ENCODE measurements around the gene PRAMEF8. TPM values are rescaled to one million over a fixed set of nuclear protein-coding genes. Genes with fewer than 3 reads are reported as not detected.
"Not testable (repeated sequence)": the region's sequence is repeated elsewhere in the genome, so short reads cannot be mapped to it uniquely, and the experiment has no call there.

The PRAMEF8 gene
- not detected for total RNA-seq

GRCh38 chr1:13285037-13285436 lies at the start of gene PRAMEF8:
TSS of gene PRAMEF8 (minus strand) at chr1:13285137. CDS start at chr1:13284091, 1,046 bp downstream.
- ATAC-seq; intact Hi-C loops (cut with DNase I); H3K27me3 ChIP-seq; H3K4me1 ChIP-seq; H3K36me3 ChIP-seq (replicated peaks in 1 of 2; ENCODE audit: insufficient read depth in 1 of 2, low read depth in 2 of 2); H3K9me3 ChIP-seq; DNase-seq; H3K27ac ChIP-seq; H3K4me3 ChIP-seq: not testable (repeated sequence)
- WGBS, 2 donors = no CpG with 5 or more reads among the region's 1 CpG

- ATAC-seq; H3K4me1 ChIP-seq; H3K27ac ChIP-seq; DNase-seq; H3K36me3 ChIP-seq (replicated peaks in 1 of 2; ENCODE audit: insufficient read depth in 1 of 2, low read depth in 2 of 2); intact Hi-C loops (cut with DNase I); H3K9me3 ChIP-seq; H3K4me3 ChIP-seq; H3K27me3 ChIP-seq: not testable (repeated sequence)
- 22 to 78% methylated on average over 2 to 4 of the region's 4 CpGs for WGBS, 2 donors
Observed at GRCh38 chr1:13315281-13315680, 30.3 kb upstream of the PRAMEF8 start, which contains the start of gene PRAMEF15. TSS of gene PRAMEF15 (plus strand) at chr1:13315581. CDS start at chr1:13318408, 2,827 bp downstream.

GRCh38 chr1:13303239-13303638 lies 18.3 kb upstream of the PRAMEF8 start, which contains the start of gene PRAMEF33:
TSS of gene PRAMEF33 (plus strand) at chr1:13303539. CDS start at chr1:13305955, 2,416 bp downstream.
- DNase-seq; H3K9me3 ChIP-seq; intact Hi-C loops (cut with DNase I); H3K27ac ChIP-seq; ATAC-seq; H3K4me3 ChIP-seq; H3K27me3 ChIP-seq; H3K4me1 ChIP-seq; H3K36me3 ChIP-seq (replicated peaks in 1 of 2; ENCODE audit: insufficient read depth in 1 of 2, low read depth in 2 of 2): not testable (repeated sequence)
- no CpG with 5 or more reads among the region's 1 CpG for WGBS, 2 donors

GRCh38 chr1:13302197-13302596 lies 17.3 kb upstream of the PRAMEF8 start:
- DNase-seq; H3K4me1 ChIP-seq; H3K9me3 ChIP-seq; H3K36me3 ChIP-seq (replicated peaks in 1 of 2; ENCODE audit: insufficient read depth in 1 of 2, low read depth in 2 of 2); intact Hi-C loops (cut with DNase I); H3K4me3 ChIP-seq; H3K27me3 ChIP-seq; ATAC-seq; H3K27ac ChIP-seq: not testable (repeated sequence)

GRCh38 chr1:13298699-13299098 lies 13.8 kb upstream of the PRAMEF8 start:
- H3K36me3 ChIP-seq (replicated peaks in 1 of 2; ENCODE audit: insufficient read depth in 1 of 2, low read depth in 2 of 2); ATAC-seq; DNase-seq; H3K27ac ChIP-seq; H3K27me3 ChIP-seq; intact Hi-C loops (cut with DNase I); H3K4me1 ChIP-seq; H3K9me3 ChIP-seq; H3K4me3 ChIP-seq: not testable (repeated sequence)
- 60% methylated on average over 1 of the region's 27 CpGs; no CpG with 5 or more reads in 1 of the 2 donors for whole genome bisulfite sequencing, 2 donors

GRCh38 chr1:13297216-13297931 lies 12.4 kb upstream of the PRAMEF8 start:
- WGBS, 2 donors = 80 to 81% methylated on average over 1 to 2 of the region's 5 CpGs
- DNase-seq; H3K4me3 ChIP-seq; H3K27ac ChIP-seq; H3K4me1 ChIP-seq; H3K9me3 ChIP-seq; H3K36me3 ChIP-seq (replicated peaks in 1 of 2; ENCODE audit: insufficient read depth in 1 of 2, low read depth in 2 of 2); H3K27me3 ChIP-seq; intact Hi-C loops (cut with DNase I); ATAC-seq: not testable (repeated sequence)

- WGBS, 2 donors = 43% methylated on average over 3 of the region's 3 CpGs; no CpG with 5 or more reads in 1 of the 2 donors
- H3K36me3 ChIP-seq (replicated peaks in 1 of 2; ENCODE audit: insufficient read depth in 1 of 2, low read depth in 2 of 2); intact Hi-C loops (cut with DNase I); H3K27ac ChIP-seq; H3K9me3 ChIP-seq; H3K4me3 ChIP-seq; DNase-seq; H3K4me1 ChIP-seq; ATAC-seq; H3K27me3 ChIP-seq: not testable (repeated sequence)
Observed at GRCh38 chr1:13289030-13289429, 4.1 kb upstream of the PRAMEF8 start.

GRCh38 chr1:13279617-13280016 lies 5.3 kb downstream of the PRAMEF8 start:
- WGBS, 2 donors = 47 to 76% methylated on average over 3 of the region's 3 CpGs
- H3K27me3 ChIP-seq; H3K4me1 ChIP-seq; ATAC-seq; H3K36me3 ChIP-seq (replicated peaks in 1 of 2; ENCODE audit: insufficient read depth in 1 of 2, low read depth in 2 of 2); intact Hi-C loops (cut with DNase I); H3K4me3 ChIP-seq; DNase-seq; H3K9me3 ChIP-seq; H3K27ac ChIP-seq: not testable (repeated sequence)

- H3K36me3 ChIP-seq (replicated peaks in 1 of 2; ENCODE audit: insufficient read depth in 1 of 2, low read depth in 2 of 2); DNase-seq; H3K27me3 ChIP-seq; H3K9me3 ChIP-seq; H3K4me1 ChIP-seq; ATAC-seq; H3K4me3 ChIP-seq; H3K27ac ChIP-seq; intact Hi-C loops (cut with DNase I): not testable (repeated sequence)
- 58 to 60% methylated on average over 1 to 6 of the region's 6 CpGs for WGBS, 2 donors
Observed at GRCh38 chr1:13277016-13277415, 7.9 kb downstream of the PRAMEF8 start.

- ATAC-seq; intact Hi-C loops (cut with DNase I): not testable (repeated sequence)
- no CpG with 5 or more reads among the region's 3 CpGs for WGBS, 2 donors
Observed at GRCh38 chr1:13265124-13265523, 19.8 kb downstream of the PRAMEF8 start.

GRCh38 chr1:13253898-13254297 lies 31.0 kb downstream of the PRAMEF8 start, which contains the start of gene PRAMEF5:
TSS of gene PRAMEF5 (plus strand) at chr1:13254198. CDS start at chr1:13259269, 5,071 bp downstream.
- H3K36me3 ChIP-seq (replicated peaks in 1 of 2; ENCODE audit: insufficient read depth in 1 of 2, low read depth in 2 of 2); H3K9me3 ChIP-seq; H3K4me3 ChIP-seq; H3K27me3 ChIP-seq; ATAC-seq; H3K4me1 ChIP-seq; DNase-seq; intact Hi-C loops (cut with DNase I); H3K27ac ChIP-seq: not testable (repeated sequence)
- 58 to 75% methylated on average over 2 of the region's 5 CpGs for WGBS, 2 donors

More at GRCh38 chr1:13265124-13265523, 19.8 kb downstream of the PRAMEF8 start:
- H3K4me3 ChIP-seq; H3K27me3 ChIP-seq; H3K4me1 ChIP-seq; DNase-seq; H3K36me3 ChIP-seq (replicated peaks in 1 of 2; ENCODE audit: insufficient read depth in 1 of 2, low read depth in 2 of 2); H3K9me3 ChIP-seq; H3K27ac ChIP-seq: not testable (repeated sequence)

- H3K4me1 ChIP-seq; ATAC-seq; intact Hi-C loops (cut with DNase I); H3K27me3 ChIP-seq; DNase-seq; H3K9me3 ChIP-seq; H3K36me3 ChIP-seq (replicated peaks in 1 of 2; ENCODE audit: insufficient read depth in 1 of 2, low read depth in 2 of 2); H3K27ac ChIP-seq; H3K4me3 ChIP-seq: not testable (repeated sequence)
- 48 to 67% methylated on average over 6 to 7 of the region's 7 CpGs for whole genome bisulfite sequencing, 2 donors
Observed at GRCh38 chr1:13247122-13247521, 37.8 kb downstream of the PRAMEF8 start.

All from body of pancreas (tissue), 4 donors.